ENCODE measurements around the gene PDGFD. TPM values are rescaled to one million over a fixed set of nuclear protein-coding genes. Genes with fewer than 3 reads are reported as not detected.

Gene PDGFD
- total and polyA plus RNA-seq, 2 donors (not counting 1 experiment from before 2014, with no cell fraction given) = 0.07 to 0.71 TPM

- Histone ChIP-seq H3K9me3 (ENCODE audit: control extremely low read depth in 1 of 3, control insufficient read depth in 2 of 3, insufficient read depth in 1 of 3, low read length in 2 of 3) (no peaks in the 10 kb centered on the region), H3K4me2 (replicated peaks; ENCODE audit: low read depth, low read length, poor library complexity, severe bottlenecking) (no peak overlapping the region), H3K4me3 (ENCODE audit: control extremely low read depth in 1 of 5, extremely low read depth in 1 of 5, insufficient read depth in 1 of 5, low read depth in 2 of 5, low read length in 4 of 5) (no peak overlapping the region), H3K36me3 (replicated peaks in 1 of 2; ENCODE audit: control extremely low read depth in 1 of 2, control insufficient read depth in 1 of 2, extremely low read depth in 1 of 2, insufficient read depth in 2 of 2, low read length in 1 of 2) (no peaks in the 10 kb centered on the region), H3K9ac (ENCODE audit: low read length) (no peak overlapping the region), H3K27me3 (replicated peaks in 1 of 4; ENCODE audit: control extremely low read depth in 1 of 4, control insufficient read depth in 3 of 4, insufficient read depth in 4 of 4, low read length in 3 of 4) (no peaks in the 10 kb centered on the region), H4K20me1 (ENCODE audit: control insufficient read depth, insufficient read depth, low read length, poor library complexity, severe bottlenecking) (no peaks in the 10 kb centered on the region), H3K79me2 (ENCODE audit: control insufficient read depth, insufficient read depth, low read length) (no peaks in the 10 kb centered on the region), H3K4me1 (ENCODE audit: control insufficient read depth in 2 of 2, insufficient read depth in 2 of 2, low read length in 2 of 2) (no peaks in the 10 kb centered on the region), H3K27ac (ENCODE audit: low read length in 2 of 2) (no peak overlapping the region), H2AFZ (ENCODE audit: insufficient read depth, low read depth, low read length, poor library complexity, severe bottlenecking) (no peak overlapping the region)
- ATAC-seq (ENCODE audit: low read depth) = no peak
- TF ChIP-seq CTCF (IDR thresholded peaks at IDR 0.05) = no peak
- TF ChIP-seq EZH2 (IDR thresholded peaks at IDR 0.05; ENCODE audit: borderline replicate concordance, insufficient read depth, low read depth, low read length, poor library complexity, severe bottlenecking) = no peak
- Mint-ChIP-seq H3K4me3 (no peak overlapping the region), H3K27me3 (no peaks in the 10 kb centered on the region), H3K27ac (no peak overlapping the region), H3K9me3 (ENCODE audit: insufficient read depth) (no peaks in the 10 kb centered on the region), H3K4me1 (peaks cover 1% of the 10 kb centered on the region)
- intact Hi-C loops (cut with micrococcal nuclease) = no loop called here
- CTCF ChIA-PET = interaction anchor here (0.6 kb wide), 1 partner anchor 887 kb away, joined by 3 read pairs; no protein-coding TSS in a partner anchor
- POLR2A ChIA-PET = no interaction called here
- DNase-seq = no peak
- WGBS (ENCODE audit: insufficient coverage) = 97% methylated on average over 3 of the region's 3 CpGs
Observed at GRCh38 chr11:104094576-104094975, 69.4 kb downstream of the PDGFD start.

GRCh38 chr11:104093426-104094280, 70.3 kb downstream of the PDGFD start:
- 94% methylated on average over 4 of the region's 5 CpGs for WGBS (ENCODE audit: insufficient coverage)
- no peak for ATAC-seq (ENCODE audit: low read depth)
- Mint-ChIP-seq H3K9me3 (ENCODE audit: insufficient read depth) (no peaks in the 10 kb centered on the region), H3K27me3 (no peaks in the 10 kb centered on the region), H3K4me1 (peaks cover 4% of the 10 kb centered on the region), H3K27ac (no peak overlapping the region), H3K4me3 (no peak overlapping the region)
- H3K9ac ChIP-seq (ENCODE audit: low read length) = no peak overlapping the region
- DNase-seq = no peak
- ChIA-PET POLR2A (no interaction called here), CTCF (no interaction called here)
- intact Hi-C loops (cut with micrococcal nuclease) = no loop called here
- no peak overlapping the region for H2AFZ ChIP-seq (ENCODE audit: insufficient read depth, low read depth, low read length, poor library complexity, severe bottlenecking)
- H3K4me1 ChIP-seq (ENCODE audit: control insufficient read depth in 2 of 2, insufficient read depth in 2 of 2, low read length in 2 of 2) = no peaks in the 10 kb centered on the region
- H3K27me3 ChIP-seq (replicated peaks in 1 of 4; ENCODE audit: control extremely low read depth in 1 of 4, control insufficient read depth in 3 of 4, insufficient read depth in 4 of 4, low read length in 3 of 4) = no peaks in the 10 kb centered on the region
- H3K79me2 ChIP-seq (ENCODE audit: control insufficient read depth, insufficient read depth, low read length) = no peaks in the 10 kb centered on the region
- no peak overlapping the region for H3K4me2 ChIP-seq (replicated peaks; ENCODE audit: low read depth, low read length, poor library complexity, severe bottlenecking)
- no peaks in the 10 kb centered on the region for H4K20me1 ChIP-seq (ENCODE audit: control insufficient read depth, insufficient read depth, low read length, poor library complexity, severe bottlenecking)
- no peak for TF ChIP-seq CTCF (IDR thresholded peaks at IDR 0.05)
- no peak for TF ChIP-seq EZH2 (IDR thresholded peaks at IDR 0.05; ENCODE audit: borderline replicate concordance, insufficient read depth, low read depth, low read length, poor library complexity, severe bottlenecking)
- no peaks in the 10 kb centered on the region for H3K9me3 ChIP-seq (ENCODE audit: control extremely low read depth in 1 of 3, control insufficient read depth in 2 of 3, insufficient read depth in 1 of 3, low read length in 2 of 3)
- no peak overlapping the region for H3K4me3 ChIP-seq (ENCODE audit: control extremely low read depth in 1 of 5, extremely low read depth in 1 of 5, insufficient read depth in 1 of 5, low read depth in 2 of 5, low read length in 4 of 5)
- no peak overlapping the region for H3K27ac ChIP-seq (ENCODE audit: low read length in 2 of 2)
- no peaks in the 10 kb centered on the region for H3K36me3 ChIP-seq (replicated peaks in 1 of 2; ENCODE audit: control extremely low read depth in 1 of 2, control insufficient read depth in 1 of 2, extremely low read depth in 1 of 2, insufficient read depth in 2 of 2, low read length in 1 of 2)

Measured in B cell (primary cell).